OCI-LY7 (cell line): ENCODE results near the gene ANKRD44. TPM values are rescaled to one million over a fixed set of nuclear protein-coding genes. Genes with fewer than 3 reads are reported as not detected.

Experiments used
- BruUV-seq: library from RNA; stranded (reverse); fragments of 400-500 nt; replicated peaks from 2 replicates; lab custom pipeline; 2021; lab: Mats Ljungman, UMichigan
- CTCF ChIA-PET: fragments of 300-600 bp; sonication (Branson Sonifier 250); formaldehyde crosslinking; loops from one replicate; lab custom pipeline; 2022; ENCODE audit warnings: antibody characterized with exemption; ENCODE audit not compliant: unreplicated experiment; lab: Charles Lee
- POLR2A ChIA-PET: fragments of 300-600 bp; sonication (Branson Sonifier 250); formaldehyde crosslinking; loops from one replicate; lab custom pipeline; 2022; ENCODE audit warnings: antibody characterized with exemption; lab: Charles Lee
- DNase-seq: peaks from one replicate; pipeline ENCODE4 v3.0.0-alpha.2; 2015; ENCODE audit warnings: low spot score
- H2AFZ ChIP-seq: fragments of 200-600 bp; sonication (generic), shearing (Covaris generic); 2 replicates; pipeline ENCODE4 v1.6.1; 2014; ENCODE audit warnings: mild to moderate bottlenecking, antibody characterized with exemption, low read length, moderate library complexity
- H3K27ac ChIP-seq: fragments of 200-600 bp; sonication (generic); 2 replicates; pipeline ENCODE4 v1.5.1; 2014; ENCODE audit warnings: mixed run types, low read depth, mild to moderate bottlenecking, moderate library complexity, low read length, inconsistent platforms; ENCODE audit not compliant: poor library complexity, severe bottlenecking
- H3K36me3 ChIP-seq: fragments of 200-600 bp; sonication (generic); 2 replicates; pipeline ENCODE4 v1.6.1; 2014; ENCODE audit warnings: mild to moderate bottlenecking, antibody characterized with exemption, low read length, moderate library complexity, mixed read lengths; ENCODE audit not compliant: insufficient read depth
- H3K4me1 ChIP-seq: fragments of 200-600 bp; sonication (generic); 2 replicates; pipeline ENCODE4 v1.5.1; 2014; ENCODE audit warnings: mild to moderate bottlenecking, low read length; ENCODE audit not compliant: insufficient read depth, poor library complexity, severe bottlenecking
- H3K4me2 ChIP-seq: fragments of 200-600 bp; sonication (generic); 2 replicates; pipeline ENCODE4 v1.6.1; 2014; ENCODE audit warnings: mild to moderate bottlenecking, low read length
- H3K4me3 ChIP-seq: fragments of 200-600 bp; sonication (generic); 2 replicates; pipeline ENCODE4 v1.5.1; 2014; ENCODE audit warnings: mild to moderate bottlenecking, low read depth, low read length; ENCODE audit not compliant: poor library complexity, severe bottlenecking
- H3K79me2 ChIP-seq: fragments of 200-600 bp; sonication (generic); 2 replicates; pipeline ENCODE4 v1.6.1; 2016; ENCODE audit warnings: low read depth, mild to moderate bottlenecking, low read length, moderate library complexity, mixed read lengths; ENCODE audit not compliant: insufficient read depth
- H3K9me2 ChIP-seq: fragments of 200-600 bp; sonication (generic); 2 replicates; pipeline ENCODE4 v1.6.1; 2016; ENCODE audit warnings: mild to moderate bottlenecking, low read length, mixed read lengths; ENCODE audit not compliant: insufficient read depth
- H3K9me3 ChIP-seq: fragments of 200-600 bp; sonication (generic); 2 replicates; pipeline ENCODE4 v1.6.1; 2014; ENCODE audit warnings: mild to moderate bottlenecking, mixed run types, low read length, mixed read lengths
- H4K20me1 ChIP-seq: fragments of 200-600 bp; sonication (generic); 2 replicates; pipeline ENCODE4 v1.6.1; 2014; ENCODE audit warnings: mild to moderate bottlenecking, antibody characterized with exemption, low read length, moderate library complexity, mixed read lengths; ENCODE audit not compliant: insufficient read depth
- EZH2phosphoT487 ChIP-seq: fragments of 200-600 bp; sonication (generic); IDR thresholded peaks from 2 replicates; pipeline ENCODE4 v1.6.1; 2018; ENCODE audit warnings: low read depth, borderline replicate concordance, mild to moderate bottlenecking, mixed run types, antibody characterized with exemption, low read length, moderate library complexity, mixed read lengths
- intact Hi-C: fragments of 100-400 bp; cut with micrococcal nuclease; formaldehyde crosslinking; loops from one replicate; pipeline ENCODE4 v1.10.0; 2022; ENCODE audit not compliant: unreplicated experiment
- total RNA-seq, 2 experiments: library from RNA; depleted of rRNA in 1 of 2; stranded (reverse); fragments of >200 nt in 1 of 2; shearing (Covaris generic) in 1 of 2; gene quantifications; 2 replicates each; pipeline ENCODE4 v1.2.3, GENCODE V29; 2014 to 2022
- TF ChIP-seq, protein P1 (sequence below): fragments of 200-600 bp; sonication (generic); conservative IDR thresholded peaks from 2 replicates; pipeline ENCODE4 v1.5.1; 2014; ENCODE audit warnings: mild to moderate bottlenecking, antibody characterized with exemption, low read length, moderate library complexity, mixed read lengths

ANKRD44 gene
- total RNA-seq, 2 experiments from 2014 or later = 69.4 to 73.7 TPM

DNA sequence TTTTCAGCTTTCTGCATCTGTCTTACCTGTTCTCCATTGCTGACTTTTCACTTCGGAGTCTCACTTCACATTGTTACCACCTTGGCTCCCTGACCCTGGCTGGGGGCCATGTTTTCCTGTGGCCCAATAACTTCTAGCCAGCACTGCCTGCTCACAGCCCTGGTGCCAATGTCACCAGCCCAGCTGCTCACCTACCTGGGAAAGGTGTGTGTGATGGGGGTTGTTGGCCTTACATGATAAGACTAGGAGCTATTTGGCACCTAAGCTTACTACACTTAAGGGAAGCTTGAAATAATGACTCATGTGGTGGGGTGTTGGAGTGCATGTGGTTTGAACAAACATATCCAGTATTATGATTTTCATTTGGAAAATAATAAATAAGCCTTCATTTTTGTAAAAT lies 346.6 kb downstream of the ANKRD44 start:
- Histone ChIP-seq H3K79me2 (no peaks in the 10 kb centered on the region), H3K9me2 (no peaks in the 10 kb centered on the region), H3K27ac (no peak overlapping the region), H2AFZ (no peak overlapping the region), H3K4me1 (no peaks in the 10 kb centered on the region), H3K9me3 (no peaks in the 10 kb centered on the region), H3K4me2 (no peak overlapping the region), H3K36me3 (no peaks in the 10 kb centered on the region), H3K4me3 (no peak overlapping the region), H4K20me1 (no peaks in the 10 kb centered on the region)
- ChIA-PET POLR2A (interaction anchor here (1.2 kb wide), 1 partner anchor 9 kb away, joined by 5 read pairs; no protein-coding TSS in a partner anchor), CTCF (no interaction called here)
- TF ChIP-seq EZH2phosphoT487 = no peak
- TF ChIP-seq, protein P1, sequence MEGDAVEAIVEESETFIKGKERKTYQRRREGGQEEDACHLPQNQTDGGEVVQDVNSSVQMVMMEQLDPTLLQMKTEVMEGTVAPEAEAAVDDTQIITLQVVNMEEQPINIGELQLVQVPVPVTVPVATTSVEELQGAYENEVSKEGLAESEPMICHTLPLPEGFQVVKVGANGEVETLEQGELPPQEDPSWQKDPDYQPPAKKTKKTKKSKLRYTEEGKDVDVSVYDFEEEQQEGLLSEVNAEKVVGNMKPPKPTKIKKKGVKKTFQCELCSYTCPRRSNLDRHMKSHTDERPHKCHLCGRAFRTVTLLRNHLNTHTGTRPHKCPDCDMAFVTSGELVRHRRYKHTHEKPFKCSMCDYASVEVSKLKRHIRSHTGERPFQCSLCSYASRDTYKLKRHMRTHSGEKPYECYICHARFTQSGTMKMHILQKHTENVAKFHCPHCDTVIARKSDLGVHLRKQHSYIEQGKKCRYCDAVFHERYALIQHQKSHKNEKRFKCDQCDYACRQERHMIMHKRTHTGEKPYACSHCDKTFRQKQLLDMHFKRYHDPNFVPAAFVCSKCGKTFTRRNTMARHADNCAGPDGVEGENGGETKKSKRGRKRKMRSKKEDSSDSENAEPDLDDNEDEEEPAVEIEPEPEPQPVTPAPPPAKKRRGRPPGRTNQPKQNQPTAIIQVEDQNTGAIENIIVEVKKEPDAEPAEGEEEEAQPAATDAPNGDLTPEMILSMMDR = no peak
- no peak for DNase-seq
- BruUV-seq = no TSS peak
- intact Hi-C loops = no loop called here

GRCh38 chr2:196963043-196963442 lies 347.5 kb downstream of the ANKRD44 start:
- TF ChIP-seq, protein P1 = no peak
- no peak for TF ChIP-seq EZH2phosphoT487
- DNase-seq = no peak
- H3K36me3 ChIP-seq = no peaks in the 10 kb centered on the region
- H3K4me3 ChIP-seq = no peak overlapping the region
- H2AFZ ChIP-seq = no peak overlapping the region
- intact Hi-C loops = no loop called here
- no peaks in the 10 kb centered on the region for H3K9me2 ChIP-seq
- no peaks in the 10 kb centered on the region for H4K20me1 ChIP-seq
- ChIA-PET POLR2A (no interaction called here), CTCF (no interaction called here)
- no TSS peak for BruUV-seq
- no peaks in the 10 kb centered on the region for H3K4me1 ChIP-seq
- no peak overlapping the region for H3K27ac ChIP-seq
- H3K4me2 ChIP-seq = no peak overlapping the region
- H3K79me2 ChIP-seq = no peaks in the 10 kb centered on the region
- H3K9me3 ChIP-seq = no peaks in the 10 kb centered on the region

DNA sequence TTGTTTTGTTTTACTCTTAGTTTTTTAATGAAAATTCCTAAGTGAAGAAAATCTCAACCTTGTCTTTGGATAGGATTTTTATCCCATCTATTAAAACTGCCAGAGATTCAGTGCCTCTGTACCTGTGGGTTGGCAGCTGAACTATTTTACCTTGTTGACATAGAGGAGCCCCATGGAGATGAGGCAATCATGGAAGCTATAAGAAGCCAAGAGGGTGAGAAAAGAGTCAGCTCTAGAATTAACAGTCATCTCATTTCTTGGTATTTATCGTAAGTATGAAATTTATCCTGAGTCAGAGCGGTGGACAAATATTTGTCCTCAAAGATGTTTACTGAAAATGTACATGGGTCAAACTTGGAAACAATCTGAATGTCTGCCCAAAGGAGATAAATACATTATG lies 348.3 kb downstream of the ANKRD44 start:
- H3K4me3 ChIP-seq = no peak overlapping the region
- DNase-seq = no peak
- no peaks in the 10 kb centered on the region for H3K9me3 ChIP-seq
- H2AFZ ChIP-seq = no peak overlapping the region
- H4K20me1 ChIP-seq = no peaks in the 10 kb centered on the region
- no peak for TF ChIP-seq EZH2phosphoT487
- TF ChIP-seq, protein P1 = no peak
- H3K27ac ChIP-seq = no peak overlapping the region
- no peaks in the 10 kb centered on the region for H3K9me2 ChIP-seq
- no peak overlapping the region for H3K4me2 ChIP-seq
- CTCF ChIA-PET = no interaction called here
- H3K36me3 ChIP-seq = no peaks in the 10 kb centered on the region
- no peaks in the 10 kb centered on the region for H3K4me1 ChIP-seq
- POLR2A ChIA-PET = no interaction called here
- intact Hi-C loops = no loop called here
- BruUV-seq = no TSS peak
- H3K79me2 ChIP-seq = no peaks in the 10 kb centered on the region
